Brain pericyte (primary cell): Measurements from ENCODE around the gene ABCF2.

Source experiments
- DNase-seq: peaks from one replicate; pipeline ENCODE4 v3.0.0-alpha.2; 2012; ENCODE audit warnings: low read depth, low spot score

The ABCF2 gene

GRCh38 chr7:151225948-151226510 lies 976 bp downstream of the ABCF2 start:
- no peak for DNase-seq

GRCh38 chr7:151223728-151224127 lies 3.3 kb downstream of the ABCF2 start:
- no peak for DNase-seq

GRCh38 chr7:151218170-151218569 lies 8.8 kb downstream of the ABCF2 start:
- DNase-seq, result no peak

- DNase-seq, result no peak
Observed at GRCh38 chr7:151215396-151215795, 11.6 kb downstream of the ABCF2 start.

- DNase-seq, result no peak
Observed at GRCh38 chr7:151213826-151214225, 13.2 kb downstream of the ABCF2 start.

GRCh38 chr7:151212626-151213025 lies 14.4 kb downstream of the ABCF2 start:
- DNase-seq, result no peak

GRCh38 chr7:151211155-151211772 lies 15.7 kb downstream of the ABCF2 start:
- no peak for DNase-seq

GRCh38 chr7:151210087-151210854 lies 16.7 kb downstream of the ABCF2 start, which contains the start of gene H2BK1:
Gene H2BK1 (minus strand): TSS chr7:151210488. CDS start chr7:151210318, 170 bp downstream.
- DNase-seq, result no peak

GRCh38 chr7:151209588-151209987 lies 17.4 kb downstream of the ABCF2 start:
- DNase-seq, result no peak

GRCh38 chr7:151208253-151208862 lies 18.6 kb downstream of the ABCF2 start:
- no peak for DNase-seq

- DNase-seq, result no peak
Observed at GRCh38 chr7:151207804-151208203, 19.2 kb downstream of the ABCF2 start.

- no peak for DNase-seq
Observed at GRCh38 chr7:151207315-151207714, 19.7 kb downstream of the ABCF2 start.

GRCh38 chr7:151206914-151207313 lies 20.1 kb downstream of the ABCF2 start:
- DNase-seq, result no peak

GRCh38 chr7:151205730-151206129 lies 21.3 kb downstream of the ABCF2 start:
- DNase-seq, result no peak

- no peak for DNase-seq
Observed at GRCh38 chr7:151204383-151205032, 22.5 kb downstream of the ABCF2 start.

GRCh38 chr7:151202836-151203235 lies 24.2 kb downstream of the ABCF2 start:
- DNase-seq, result no peak

- DNase-seq, result no peak
Observed at GRCh38 chr7:151201751-151202150, 25.3 kb downstream of the ABCF2 start.

- no peak for DNase-seq
Observed at GRCh38 chr7:151201344-151201743, 25.7 kb downstream of the ABCF2 start.

GRCh38 chr7:151198945-151199848 lies 27.8 kb downstream of the ABCF2 start:
- no peak for DNase-seq

GRCh38 chr7:151197932-151198331 lies 29.1 kb downstream of the ABCF2 start:
- DNase-seq, result no peak
